NCI-H1105 treated with DMSO at 0.1 percent for 48 hours (cell line): ENCODE measurements around the gene LASP1NB.

Experiments used
- DNase-seq: peaks from one replicate; lab custom pipeline; 2025; lab: John Stamatoyannopoulos, UW

Gene LASP1NB

DNA sequence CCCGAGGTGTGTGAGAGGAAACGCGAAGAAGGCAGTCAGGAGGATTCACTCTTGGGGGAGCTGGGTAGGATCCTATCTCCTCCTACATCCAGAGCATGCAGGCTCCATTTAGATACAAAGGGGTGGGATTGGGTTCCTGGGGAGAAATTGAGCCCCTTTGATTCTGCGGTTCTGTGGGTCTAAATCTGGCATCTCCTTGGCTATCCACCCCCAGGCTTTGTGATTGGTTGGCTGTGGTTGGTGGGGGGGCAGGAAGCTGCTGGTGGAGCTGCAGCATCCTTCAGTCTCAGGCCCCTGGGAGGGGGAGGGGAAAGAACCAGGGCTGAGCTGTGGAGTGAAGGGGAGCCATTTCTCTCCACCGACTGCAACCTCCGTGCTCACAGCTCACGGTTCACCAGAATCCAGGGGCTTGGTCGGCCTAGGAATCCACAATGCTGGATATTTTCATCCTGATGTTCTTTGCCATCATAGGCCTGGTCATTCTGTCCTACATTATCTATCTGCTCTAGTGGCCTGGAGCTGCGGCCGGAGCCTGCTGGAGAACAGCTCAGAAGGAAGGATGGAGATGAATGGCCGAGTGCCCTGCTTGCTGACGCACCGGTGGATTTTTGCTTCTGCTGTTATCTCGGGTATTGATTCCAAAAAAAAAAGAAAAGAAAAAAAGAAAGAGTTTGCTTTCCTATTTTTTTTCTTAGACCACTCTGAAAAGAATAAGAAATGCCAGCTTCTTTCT is at the start of gene LASP1NB:
TSS of gene LASP1NB (plus strand) at position 352 of the 733 bp plus-strand sequence.
- DNase-seq = no peak

DNA sequence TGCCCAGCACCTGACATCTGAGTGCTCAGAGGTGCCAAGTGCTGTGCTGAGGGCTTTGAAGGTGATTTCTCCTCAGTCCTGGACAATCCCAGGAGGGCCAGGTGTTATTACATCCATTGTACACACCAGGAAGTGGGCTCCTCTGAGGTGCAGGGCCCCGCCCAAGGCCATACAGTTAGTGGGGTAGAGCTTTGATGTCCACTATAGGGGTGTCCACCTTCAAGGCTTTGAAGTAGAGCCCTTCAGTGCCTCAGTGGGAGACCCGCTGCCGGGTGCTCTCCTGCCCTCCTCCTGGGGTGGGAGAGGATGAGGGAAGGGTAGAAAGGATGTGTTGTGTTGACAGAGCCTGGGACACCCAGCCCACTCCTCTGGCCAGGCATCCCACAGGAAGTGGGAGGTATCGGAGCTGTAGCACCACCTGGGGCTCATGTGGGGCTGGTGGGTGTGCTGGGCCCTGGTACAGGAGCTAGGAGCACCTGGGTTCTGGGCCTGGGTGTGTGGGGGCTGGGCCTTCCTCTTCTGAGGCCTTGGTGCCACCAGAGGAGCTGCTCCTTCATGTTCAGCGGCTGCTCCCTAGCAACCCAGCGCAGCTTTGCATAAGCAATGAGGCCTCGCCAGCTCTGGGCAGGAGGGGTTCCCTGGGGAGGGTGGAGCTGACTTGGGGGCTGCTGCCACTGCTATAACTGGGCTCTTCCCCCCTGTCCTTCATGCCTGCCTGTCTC is 48.1 kb upstream of the LASP1NB start:
- no peak for DNase-seq

DNA sequence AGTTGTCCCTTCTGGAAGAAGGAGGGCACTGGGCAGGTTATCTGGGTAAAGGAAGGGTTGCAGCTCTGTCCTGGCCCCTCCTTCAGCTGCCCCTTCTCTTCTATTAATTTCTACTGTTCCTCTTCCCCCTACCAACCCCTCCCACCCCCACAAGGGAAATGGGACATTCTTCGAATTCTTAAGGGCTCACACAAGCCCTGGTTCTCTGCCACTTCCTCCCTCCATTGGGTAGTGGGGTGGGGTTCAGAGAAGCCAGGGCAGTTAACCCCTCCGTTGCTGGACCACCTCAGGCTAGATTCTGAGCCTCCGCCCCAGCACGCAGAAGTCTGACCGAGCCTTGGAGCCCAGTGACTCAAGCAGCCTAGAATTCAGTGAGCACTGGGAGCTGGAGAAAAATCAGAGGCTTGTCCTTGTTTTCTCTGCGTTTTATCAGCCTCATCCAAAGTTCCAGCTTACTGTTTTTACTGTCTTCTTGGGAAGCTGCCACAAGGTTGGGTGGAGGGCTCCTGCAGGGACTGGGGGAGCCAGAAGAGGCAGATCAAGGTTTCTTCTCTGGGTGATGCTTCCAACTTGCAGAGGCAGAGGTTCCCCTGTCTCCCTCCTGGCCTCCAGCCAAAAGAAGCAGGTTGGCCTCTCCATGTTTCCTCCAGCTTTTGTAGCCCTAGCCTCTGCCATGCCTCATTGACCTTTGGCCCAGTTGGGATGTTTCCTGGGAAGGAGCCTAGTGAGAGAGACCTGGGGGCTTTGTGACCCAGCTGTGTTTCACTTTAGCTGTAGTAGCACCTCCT is 45.3 kb upstream of the LASP1NB start:
- peak; percentile 0 for DNase-seq

DNA sequence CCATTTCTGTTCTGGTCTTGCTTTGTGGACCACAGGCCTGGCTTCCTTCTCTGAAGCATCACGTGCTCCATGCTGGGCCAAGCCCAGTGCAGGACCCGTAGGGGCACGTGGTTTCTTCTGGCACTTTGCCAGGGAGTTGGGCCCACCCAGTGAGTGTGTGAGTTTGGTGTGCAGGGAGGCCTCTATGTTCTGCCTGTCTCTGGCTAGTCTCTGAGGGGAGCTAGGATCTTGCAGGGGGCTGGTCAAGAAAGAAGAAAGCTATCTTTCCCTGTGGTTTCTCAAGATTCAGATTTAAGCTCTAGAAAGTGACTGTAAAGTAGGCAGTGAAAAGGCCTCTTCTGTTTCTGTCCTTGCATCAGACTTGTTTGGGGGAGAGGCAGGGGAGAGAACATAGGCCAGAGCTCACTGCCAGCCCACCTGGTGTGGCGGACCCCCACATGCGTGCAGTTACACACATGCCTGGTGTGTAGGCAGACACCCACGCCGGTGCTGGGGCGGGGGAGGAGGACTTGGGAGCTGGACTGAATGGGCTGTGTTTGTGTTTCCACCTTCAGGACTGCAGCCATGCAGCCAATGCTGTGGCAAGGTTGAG is 43.7 kb upstream of the LASP1NB start:
- no peak for DNase-seq

DNA sequence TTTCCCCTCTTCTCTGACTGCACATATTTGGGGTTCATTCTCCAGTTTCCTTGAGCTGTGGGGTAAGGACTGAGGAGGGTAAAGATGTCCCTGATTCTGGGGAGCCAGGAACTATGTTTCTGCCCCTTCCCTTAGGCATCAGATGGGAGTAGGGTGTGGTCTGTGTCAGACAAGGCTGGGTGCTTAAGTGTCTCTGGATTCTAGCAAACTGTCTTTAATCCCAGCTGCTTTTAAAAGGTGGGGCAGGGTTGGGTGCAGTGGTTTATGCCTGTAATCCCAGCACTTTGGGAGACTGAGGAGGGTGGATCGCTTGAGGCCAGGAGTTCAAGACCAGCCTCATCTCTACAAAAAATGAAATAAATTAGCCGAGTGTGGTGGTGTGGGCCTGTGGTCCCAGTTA is 42.5 kb upstream of the LASP1NB start:
- DNase-seq = no peak

DNA sequence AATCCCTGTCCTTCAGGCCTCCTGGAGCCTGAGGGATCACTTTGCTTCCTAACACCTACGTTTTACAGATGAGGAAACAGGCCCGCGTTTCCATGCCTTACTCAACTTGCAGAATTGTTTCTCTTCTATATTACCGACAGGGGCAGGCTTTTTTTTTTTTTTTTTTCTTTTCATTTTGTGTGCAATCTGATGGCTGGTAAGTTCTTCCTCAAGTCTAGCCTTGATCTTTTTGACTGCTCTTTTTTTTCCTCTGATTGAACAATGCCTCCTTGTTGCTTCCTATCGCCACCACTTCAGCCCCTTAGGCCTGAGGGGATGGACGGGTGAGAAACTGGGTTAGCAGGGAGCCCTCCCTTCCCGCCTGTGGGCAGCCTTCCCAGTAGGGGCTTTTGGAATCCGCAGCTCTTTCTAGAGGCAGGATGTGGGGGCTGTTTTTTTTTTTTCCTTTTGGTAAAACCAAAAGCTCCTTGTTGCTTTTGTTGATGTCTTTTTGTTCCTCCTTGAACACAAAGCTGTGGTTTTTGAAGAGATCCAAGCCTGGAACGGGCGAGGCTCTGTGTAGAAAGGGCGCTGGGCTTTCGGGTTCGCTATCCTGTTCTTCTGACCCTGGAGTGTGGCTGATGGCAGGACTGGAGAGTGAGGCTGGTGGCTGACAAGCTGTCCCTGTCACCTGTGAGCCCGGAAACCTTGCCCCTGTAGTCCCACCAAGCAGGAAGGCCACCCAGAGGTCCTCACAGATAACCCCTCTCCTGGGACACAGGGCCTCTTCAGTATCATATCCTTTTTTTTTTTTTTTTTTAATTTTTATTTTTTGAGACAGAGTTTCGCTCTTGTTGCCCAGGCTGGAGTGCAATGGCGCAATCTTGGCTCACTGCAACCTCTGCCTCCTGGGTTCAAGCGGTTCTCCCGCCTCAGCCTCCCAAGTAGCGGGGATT is 41.6 kb upstream of the LASP1NB start:
- DNase-seq = no peak

DNA sequence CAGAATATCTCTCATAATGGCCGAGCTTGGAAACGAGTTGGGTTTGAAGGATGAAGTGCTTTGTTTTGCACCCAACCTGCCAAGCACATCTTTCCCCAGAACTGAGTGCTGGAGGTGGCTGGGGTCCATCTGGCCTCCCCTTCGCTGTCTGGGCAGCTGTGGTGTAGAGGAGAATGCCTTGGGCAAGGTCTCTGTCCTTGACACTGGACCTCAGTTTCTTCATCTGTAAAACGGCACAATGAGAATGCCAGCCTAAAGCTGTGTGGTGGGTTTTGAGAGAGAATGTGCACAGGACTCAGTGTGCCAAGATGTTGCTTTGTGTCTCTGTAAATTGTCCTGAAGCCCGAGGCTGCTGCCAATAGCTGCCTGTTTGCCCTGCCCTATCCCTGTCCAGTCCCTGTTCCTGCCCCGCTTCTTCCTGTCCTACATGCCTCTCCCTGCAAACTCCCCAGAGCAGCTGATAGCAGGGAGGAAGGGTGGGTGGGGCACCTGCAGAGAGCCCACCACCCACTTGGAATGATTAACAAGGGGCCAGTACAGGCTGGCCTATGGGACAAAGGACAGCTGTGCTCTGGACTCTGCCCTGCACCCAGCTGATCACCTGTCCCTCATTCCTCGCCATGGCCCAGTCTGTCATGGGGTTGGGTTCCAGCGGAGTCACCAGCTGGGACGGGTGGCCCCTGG is 40.2 kb upstream of the LASP1NB start:
- DNase-seq = no peak

DNA sequence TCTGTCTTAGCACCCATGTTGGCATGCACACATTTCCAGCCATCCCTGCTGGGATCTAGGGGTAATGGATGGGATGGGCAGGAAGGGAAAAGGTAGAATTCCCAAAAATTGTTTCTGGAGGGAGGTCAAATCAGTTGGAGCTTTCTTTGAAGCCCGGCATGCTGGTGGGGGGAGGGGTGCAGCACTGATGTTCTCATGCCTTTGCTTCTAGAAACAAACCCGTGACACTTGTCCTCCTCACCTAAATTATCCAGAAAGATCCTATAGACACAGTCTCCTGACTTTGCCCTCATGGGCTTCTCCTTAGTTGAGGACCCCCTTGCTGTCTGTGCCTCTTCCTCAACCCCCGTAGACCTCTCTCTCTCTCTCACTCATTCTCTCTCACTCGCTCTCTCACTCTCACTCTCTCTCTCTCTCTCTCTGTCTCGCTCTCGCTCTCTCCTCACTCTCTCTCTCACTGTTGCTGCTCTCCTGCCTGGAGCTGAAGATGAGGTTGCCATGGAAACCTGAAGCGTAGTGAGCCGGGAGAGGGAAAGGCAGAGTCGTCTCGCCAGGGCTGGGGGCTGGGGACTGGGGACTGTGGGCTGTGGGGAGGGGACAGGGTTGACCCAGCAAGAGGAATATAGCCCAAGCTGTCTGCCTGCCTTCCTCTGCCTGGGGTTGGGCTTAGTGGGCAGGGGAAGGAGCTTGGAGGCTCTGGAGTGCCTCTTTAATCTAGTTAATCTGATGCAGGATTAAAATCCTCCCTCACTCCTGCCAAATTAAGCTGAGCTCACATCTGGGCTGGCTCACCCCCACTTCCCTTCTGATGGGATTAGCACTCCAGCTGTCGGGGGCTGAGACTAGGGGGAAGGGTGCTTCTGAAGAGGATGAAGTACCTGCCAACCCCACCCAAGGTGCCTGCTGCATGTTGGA is 39.4 kb upstream of the LASP1NB start:
- DNase-seq = peak; percentile 17

DNA sequence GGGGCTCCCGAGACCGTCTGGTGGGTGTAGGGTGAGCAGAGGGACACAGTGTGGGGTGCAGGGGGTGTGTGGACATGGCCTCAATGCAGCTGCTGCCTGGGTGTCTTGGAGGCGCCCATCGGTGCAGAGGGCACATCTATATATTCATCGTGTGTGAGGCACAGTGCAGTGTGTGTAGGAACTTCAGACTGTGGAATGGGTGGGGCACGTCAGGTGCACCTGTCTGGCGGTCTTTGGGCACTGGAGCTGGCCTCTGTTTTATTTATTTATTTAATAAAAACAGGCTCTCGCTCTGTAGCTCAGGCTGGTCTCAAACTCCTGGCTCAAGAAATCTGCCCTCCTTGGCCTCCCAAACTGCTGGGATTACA is 38.8 kb upstream of the LASP1NB start:
- DNase-seq = no peak

DNA sequence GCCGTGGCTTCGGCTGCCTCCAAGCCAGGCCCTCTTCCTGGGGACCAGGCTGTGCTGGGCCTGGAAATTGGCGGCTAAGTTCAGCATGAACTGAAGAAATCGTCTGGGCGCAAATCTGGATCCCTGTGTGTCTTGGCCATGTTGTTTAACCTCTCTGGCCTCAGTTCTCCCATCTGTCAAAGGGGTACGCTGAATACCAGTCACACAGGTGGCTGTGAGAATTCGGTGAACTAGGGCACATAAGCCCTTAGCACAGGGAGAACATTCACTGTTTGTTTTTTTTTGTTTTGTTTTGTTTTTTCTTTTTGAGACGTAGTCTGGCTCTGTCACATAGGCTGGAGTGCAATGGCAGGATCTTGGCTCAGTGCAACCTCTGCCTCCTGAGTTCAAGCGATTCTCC is 36.6 kb upstream of the LASP1NB start:
- DNase-seq = no peak

DNA sequence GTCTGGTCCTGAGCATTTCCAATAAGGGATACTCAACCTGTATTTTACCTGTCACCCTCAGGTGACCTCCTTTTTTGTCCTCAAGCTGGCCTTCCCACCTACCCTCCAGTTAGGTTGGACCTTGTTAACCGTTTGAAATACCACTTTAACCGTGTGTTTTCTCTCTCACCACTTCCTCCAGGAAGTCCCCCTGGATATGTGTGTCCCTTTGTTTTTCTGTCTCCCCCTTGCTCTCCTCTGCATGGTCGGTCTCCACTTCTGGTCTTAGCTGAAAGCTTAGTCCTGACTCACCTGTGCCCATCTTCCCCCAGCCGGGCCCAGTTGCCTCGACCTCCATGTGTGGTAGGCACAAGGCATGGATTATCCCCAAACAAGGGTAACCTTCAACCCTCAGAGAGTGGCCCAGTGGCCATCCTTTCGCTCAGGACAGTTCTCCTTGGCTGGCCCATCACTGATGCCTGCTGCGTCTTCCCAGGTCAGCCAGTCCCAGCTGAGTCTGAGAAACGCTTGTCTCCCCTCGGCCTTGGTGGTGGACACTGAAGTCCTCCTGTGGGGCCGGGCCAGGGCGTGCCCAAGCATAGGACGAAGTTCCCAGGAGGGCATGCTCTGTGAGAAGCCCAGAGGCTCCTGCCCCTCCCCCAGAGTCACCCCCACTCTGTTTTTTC is 35.5 kb upstream of the LASP1NB start:
- DNase-seq = no peak

DNA sequence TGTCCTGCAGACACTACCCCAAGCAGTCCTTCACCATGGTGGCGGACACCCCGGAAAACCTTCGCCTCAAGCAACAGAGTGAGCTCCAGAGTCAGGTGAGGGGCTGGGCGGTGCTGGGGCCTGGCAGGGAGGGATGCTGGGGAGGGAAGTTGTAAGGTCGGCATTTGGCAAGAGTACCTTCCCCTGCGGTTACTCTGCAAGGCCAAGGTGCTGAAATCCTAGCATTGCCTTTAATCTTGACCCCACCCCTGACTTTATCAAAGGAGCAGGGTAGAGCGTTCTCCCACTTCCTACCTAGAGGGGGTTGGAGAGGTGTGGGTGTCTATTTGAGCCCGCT is 35.0 kb upstream of the LASP1NB start:
- DNase-seq = no peak

DNA sequence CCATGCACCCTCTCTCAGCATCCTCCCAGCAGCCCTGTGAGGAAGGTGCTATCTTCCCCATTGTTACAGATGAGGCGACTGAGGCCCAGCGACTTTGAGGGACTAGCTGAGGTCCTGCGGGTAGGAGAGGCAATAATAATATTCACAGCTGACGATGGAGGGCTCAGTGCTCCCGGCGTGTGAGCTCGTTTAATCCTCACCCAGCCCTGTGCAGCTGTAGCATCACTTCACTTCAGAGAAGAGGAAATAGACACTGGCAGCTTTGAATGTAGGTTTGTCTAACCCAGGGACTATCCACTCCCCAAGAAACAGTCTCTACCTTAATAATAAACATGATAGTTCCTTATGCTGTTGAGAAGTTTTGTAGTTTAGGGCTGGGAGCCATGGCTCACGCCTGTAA is 34.0 kb upstream of the LASP1NB start:
- DNase-seq = no peak

DNA sequence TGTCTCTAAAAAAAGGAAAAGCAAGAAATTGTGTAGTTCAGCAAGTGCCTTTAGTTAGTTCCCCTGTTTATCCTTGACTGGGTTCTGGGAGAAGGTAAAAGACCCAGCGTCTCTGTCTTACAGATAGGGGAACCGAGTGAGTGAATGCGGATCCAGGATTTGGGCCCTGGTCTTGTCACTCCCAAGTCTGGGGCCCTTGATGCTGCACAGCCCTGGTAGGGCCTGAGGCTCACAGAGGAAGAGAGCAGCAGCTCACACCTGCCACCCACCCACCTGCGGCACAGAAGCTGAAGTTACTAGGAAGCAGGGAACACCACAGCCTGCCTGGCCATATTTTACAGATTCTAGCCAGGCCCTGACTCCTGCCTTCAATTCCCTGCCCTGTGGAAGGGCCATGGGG is 33.3 kb upstream of the LASP1NB start:
- DNase-seq = no peak

DNA sequence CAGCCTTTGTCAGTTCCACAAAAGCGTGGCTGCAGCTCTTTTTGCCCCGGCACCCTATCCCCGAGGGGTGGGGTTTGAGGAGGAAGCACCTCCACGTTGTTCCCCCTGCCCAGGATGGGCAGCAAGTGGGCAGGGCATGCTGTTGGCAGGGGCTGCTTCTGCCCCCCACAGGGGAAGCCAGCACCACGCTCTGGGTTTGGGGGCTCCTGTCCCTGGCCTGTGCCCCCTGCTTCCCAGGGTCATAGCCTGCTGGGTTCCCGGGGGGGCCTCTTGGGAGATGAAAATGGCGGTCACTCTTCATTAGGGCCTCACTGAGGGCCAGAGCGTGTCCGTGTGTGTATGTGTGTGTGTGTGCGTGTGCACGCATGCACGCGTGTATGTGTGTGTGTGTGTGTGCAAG is 32.8 kb upstream of the LASP1NB start:
- no peak for DNase-seq

DNA sequence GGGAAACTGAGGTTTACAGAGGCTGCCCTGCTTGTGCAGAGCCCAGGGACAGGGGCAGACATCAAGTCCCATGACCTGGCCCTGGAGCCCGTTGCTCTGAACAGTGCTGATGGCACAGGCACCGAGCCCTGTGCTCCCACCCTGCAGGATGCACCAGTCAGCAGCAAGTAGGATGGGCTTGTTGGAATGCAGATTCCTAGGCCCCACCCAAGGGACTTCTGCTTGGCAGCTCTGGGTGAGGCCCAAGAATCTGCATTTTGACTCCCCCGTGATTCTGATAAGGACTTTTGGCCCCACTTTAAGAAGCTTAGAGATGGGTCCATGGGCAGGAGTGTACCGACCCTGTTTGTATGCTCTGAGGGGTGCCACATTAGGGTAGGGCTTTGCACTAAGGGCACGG is 32.3 kb upstream of the LASP1NB start:
- no peak for DNase-seq

DNA sequence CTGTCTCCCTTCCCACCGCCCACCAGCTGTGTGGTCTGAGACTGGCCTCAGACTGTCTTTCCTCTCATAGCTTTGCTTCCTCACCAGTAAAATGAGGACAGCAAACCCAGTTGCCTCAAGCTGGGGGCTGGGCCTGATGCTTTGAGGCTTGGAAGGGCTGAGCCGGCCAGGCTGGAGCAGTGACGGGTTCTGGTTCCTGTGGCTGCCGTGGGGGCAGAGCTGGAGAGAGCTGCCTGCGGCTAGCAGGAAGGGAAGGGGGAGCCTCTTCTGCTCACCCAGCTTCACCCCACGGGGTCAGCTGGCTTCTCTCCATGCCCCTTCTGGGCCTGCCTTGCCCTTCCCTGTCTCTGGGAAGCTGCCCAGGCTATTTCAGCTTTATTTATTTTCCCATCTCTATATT is 31.8 kb upstream of the LASP1NB start:
- DNase-seq = no peak

DNA sequence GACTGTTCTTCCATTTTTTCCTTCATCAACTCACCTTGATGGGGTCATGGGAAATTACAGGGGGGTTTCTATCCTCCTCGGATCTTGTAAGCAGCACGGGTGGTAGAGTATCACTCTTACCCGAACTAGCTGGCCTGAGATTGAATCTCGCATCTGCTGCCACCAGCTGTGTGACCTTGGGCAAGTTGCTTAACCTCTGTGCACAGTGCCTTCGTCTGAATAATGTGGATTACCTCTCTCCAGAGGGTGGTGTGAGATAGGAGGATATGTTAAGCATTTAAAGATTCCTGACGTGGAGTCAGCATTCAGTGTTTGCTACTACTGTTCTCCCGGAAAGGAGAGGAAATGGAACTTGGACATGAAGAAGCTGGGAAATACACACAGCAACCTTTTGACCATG is 31.1 kb upstream of the LASP1NB start:
- no peak for DNase-seq

DNA sequence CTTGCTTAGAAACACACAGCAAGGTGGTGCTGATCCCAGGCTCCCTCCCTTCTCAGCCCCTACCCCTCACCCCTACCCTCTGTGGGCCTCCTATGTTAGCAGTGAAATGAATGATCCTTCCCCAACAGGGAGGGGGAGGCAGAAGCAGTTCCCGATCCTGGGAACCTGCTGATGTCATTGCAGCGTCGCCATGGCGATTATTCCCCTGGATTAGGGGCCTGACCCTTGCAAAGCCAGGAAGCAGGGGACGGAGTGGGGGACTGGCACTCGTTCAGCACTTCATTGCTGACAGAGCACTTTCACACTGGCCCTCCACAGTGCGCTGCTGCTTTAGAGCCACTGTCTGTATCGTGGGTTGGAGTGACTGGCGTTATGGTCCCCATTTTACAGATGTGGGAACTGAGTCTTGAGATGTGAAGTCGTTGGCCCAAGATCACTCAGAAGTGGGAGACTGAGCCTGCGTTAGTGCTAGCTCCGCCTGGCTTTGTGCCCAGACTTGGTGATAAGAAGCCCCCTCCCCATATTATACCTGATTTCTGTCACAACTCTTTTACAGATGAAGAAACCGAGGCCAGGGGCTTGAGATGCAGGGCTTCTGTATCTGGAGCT is 29.0 kb upstream of the LASP1NB start:
- no peak for DNase-seq
